PC-3 (cell line): ENCODE measurements around the gene SPEM3. TPM values are rescaled to one million over a fixed set of nuclear protein-coding genes. Genes with fewer than 3 reads are reported as not detected.

Experiments
- ATAC-seq: fragments of 200-7000 bp; cut with Tn5 transposase; 2 replicates; pipeline ENCODE4 v1.9.1; 2020; ENCODE audit warnings: mild to moderate bottlenecking, moderate library complexity
- BruUV-seq: library from RNA; stranded (reverse); fragments of 400-500 nt; replicated peaks from 2 replicates; lab custom pipeline; 2021; lab: Mats Ljungman, UMichigan
- CTCF ChIA-PET: fragments of 300-600 bp; sonication (Branson Sonifier 250); formaldehyde crosslinking; loops from one replicate; lab custom pipeline; 2022; ENCODE audit warnings: antibody characterized with exemption; lab: Charles Lee
- POLR2A ChIA-PET: fragments of 300-600 bp; sonication (Branson Sonifier 250); formaldehyde crosslinking; loops from one replicate; lab custom pipeline; 2022; ENCODE audit warnings: antibody characterized with exemption; ENCODE audit not compliant: unreplicated experiment; lab: Charles Lee
- DNase-seq: peaks from one replicate; pipeline ENCODE4 v3.0.0-alpha.2; 2015
- H2AFZ ChIP-seq: fragments of 300-600 bp; sonication (generic); 2 replicates; pipeline ENCODE4 v1.6.0; 2016; ENCODE audit warnings: antibody characterized with exemption, low read length
- H3F3A ChIP-seq: fragments of 300-600 bp; sonication (generic); one replicate; pipeline ENCODE4 v1.6.0; 2017; ENCODE audit warnings: antibody characterized with exemption, low read length, control low read depth, mild to moderate bottlenecking; ENCODE audit not compliant: unreplicated experiment
- H3K27ac ChIP-seq: fragments of 300-600 bp; sonication (generic); 2 replicates; pipeline ENCODE4 v1.5.1; 2016; ENCODE audit warnings: mild to moderate bottlenecking, low read length
- H3K27me3 ChIP-seq: fragments of 300-600 bp; sonication (generic); 2 replicates; pipeline ENCODE4 v1.6.1; 2016; ENCODE audit warnings: low read length, mixed read lengths
- H3K36me3 ChIP-seq: fragments of 300-600 bp; sonication (generic); 2 replicates; pipeline ENCODE4 v1.6.1; 2016; ENCODE audit warnings: low read depth, mixed run types, low read length, mixed read lengths
- H3K4me1 ChIP-seq: fragments of 300-600 bp; sonication (generic); 2 replicates; pipeline ENCODE4 v1.5.1; 2016; ENCODE audit warnings: low read length; ENCODE audit not compliant: insufficient read depth
- H3K4me2 ChIP-seq: fragments of 300-600 bp; sonication (generic); 2 replicates; pipeline ENCODE4 v1.6.0; 2016; ENCODE audit warnings: low read length
- H3K4me3 ChIP-seq: fragments of 300-600 bp; sonication (generic); 2 replicates; pipeline ENCODE4 v1.5.1; 2016; ENCODE audit warnings: mild to moderate bottlenecking, low read length, mixed read lengths
- H3K79me2 ChIP-seq: fragments of 300-600 bp; sonication (generic); 2 replicates; pipeline ENCODE4 v1.6.1; 2017; ENCODE audit warnings: low read length, mixed read lengths
- H3K9ac ChIP-seq: fragments of 300-600 bp; sonication (generic); 2 replicates; pipeline ENCODE4 v1.6.0; 2016; ENCODE audit warnings: mild to moderate bottlenecking, low read length
- H3K9me2 ChIP-seq: fragments of 300-600 bp; sonication (generic); replicated peaks from 2 replicates; pipeline ENCODE4 v1.6.1; 2016; ENCODE audit warnings: mixed run types, low read length, mixed read lengths
- H3K9me3 ChIP-seq: fragments of 300-600 bp; sonication (generic); 2 replicates; pipeline ENCODE4 v1.6.1; 2016; ENCODE audit warnings: low read length, mixed read lengths
- H4K20me1 ChIP-seq: fragments of 300-600 bp; sonication (generic); 2 replicates; pipeline ENCODE4 v1.6.1; 2016; ENCODE audit warnings: low read length, mixed read lengths
- CTCF ChIP-seq: fragments of 300-600 bp; sonication (generic); conservative IDR thresholded peaks from 2 replicates; pipeline ENCODE4 v1.5.1; 2017; ENCODE audit warnings: antibody characterized with exemption, low read depth, mild to moderate bottlenecking, low read length
- EZH2 ChIP-seq: fragments of 300-600 bp; sonication (generic); IDR thresholded peaks from one replicate; pipeline ENCODE4 v1.6.1; 2017; ENCODE audit warnings: antibody characterized with exemption, mild to moderate bottlenecking, low read length; ENCODE audit not compliant: unreplicated experiment
- EZH2phosphoT487 ChIP-seq: fragments of 300-600 bp; sonication (generic); IDR thresholded peaks from 2 replicates; pipeline ENCODE4 v1.6.1; 2018; ENCODE audit warnings: mild to moderate bottlenecking, antibody characterized with exemption, low read length, borderline replicate concordance
- intact Hi-C: fragments of 100-400 bp; cut with micrococcal nuclease; formaldehyde crosslinking; loops from 2 replicates; pipeline ENCODE4 v1.9.0; 2023
- total RNA-seq: library from RNA; depleted of rRNA; stranded (reverse); fragments of >200 nt; gene quantifications from 2 replicates; pipeline ENCODE4 v1.2.3, GENCODE V29; 2014

Gene SPEM3
- total RNA-seq, 1 experiment from 2014 or later, result not detected

- Histone ChIP-seq H3K4me3 (no peak overlapping the region), H3K4me1 (peaks cover 6% of the 10 kb centered on the region; the same call in 1 of the 2 replicates), H3F3A (no peaks in the 10 kb centered on the region), H3K9me2 (no peaks in the 10 kb centered on the region), H3K9me3 (no peaks in the 10 kb centered on the region), H3K9ac (no peak overlapping the region), H3K79me2 (peaks cover 4% of the 10 kb centered on the region; the same call in 1 of the 2 replicates), H3K36me3 (no peaks in the 10 kb centered on the region), H3K27ac (no peak overlapping the region), H3K4me2 (no peak overlapping the region), H3K27me3 (no peaks in the 10 kb centered on the region), H2AFZ (no peak overlapping the region), H4K20me1 (no peaks in the 10 kb centered on the region)
- intact Hi-C loops, result no loop called here
- DNase-seq, result no peak
- ChIA-PET POLR2A (no interaction called here), CTCF (no interaction called here)
- no TSS peak for BruUV-seq
- TF ChIP-seq EZH2phosphoT487 (no peak), EZH2 (no peak), CTCF (no peak)
- no peak for ATAC-seq
Observed at GRCh38 chr17:7383371-7383741, 45.3 kb upstream of the SPEM3 start.

GRCh38 chr17:7383742-7384488 is 44.7 kb upstream of the SPEM3 start:
- intact Hi-C loops, result no loop called here
- Histone ChIP-seq H3K9me2 (no peaks in the 10 kb centered on the region), H3K9me3 (no peaks in the 10 kb centered on the region), H3K4me3 (no peak overlapping the region), H3F3A (no peaks in the 10 kb centered on the region), H3K36me3 (no peaks in the 10 kb centered on the region), H3K27ac (no peak overlapping the region), H2AFZ (no peak overlapping the region), H3K79me2 (peaks cover 4% of the 10 kb centered on the region; the same call in 1 of the 2 replicates), H4K20me1 (no peaks in the 10 kb centered on the region), H3K9ac (no peak overlapping the region), H3K4me1 (peaks cover 6% of the 10 kb centered on the region; the same call in 1 of the 2 replicates), H3K4me2 (no peak overlapping the region), H3K27me3 (no peaks in the 10 kb centered on the region)
- POLR2A ChIA-PET, result no interaction called here
- DNase-seq, result no peak
- TF ChIP-seq EZH2, result no peak
- TF ChIP-seq CTCF, result no peak
- TF ChIP-seq EZH2phosphoT487, result no peak
- no peak for ATAC-seq
- CTCF ChIA-PET, result no interaction called here
- BruUV-seq, result no TSS peak

- no peak overlapping the region for H3K27ac ChIP-seq
- H3K79me2 ChIP-seq, result peaks cover 4% of the 10 kb centered on the region; the same call in 1 of the 2 replicates
- no TSS peak for BruUV-seq
- TF ChIP-seq CTCF, result no peak
- no peak for TF ChIP-seq EZH2
- no peak for TF ChIP-seq EZH2phosphoT487
- H3K36me3 ChIP-seq, result no peaks in the 10 kb centered on the region
- intact Hi-C loops, result no loop called here
- no peaks in the 10 kb centered on the region for H3K9me3 ChIP-seq
- H3F3A ChIP-seq, result no peaks in the 10 kb centered on the region
- H3K4me3 ChIP-seq, result no peak overlapping the region
- no peaks in the 10 kb centered on the region for H4K20me1 ChIP-seq
- no peak overlapping the region for H2AFZ ChIP-seq
- ChIA-PET CTCF (no interaction called here), POLR2A (no interaction called here)
- DNase-seq (no peak), ATAC-seq (no peak)
- H3K27me3 ChIP-seq, result no peaks in the 10 kb centered on the region
- no peak overlapping the region for H3K4me2 ChIP-seq
- H3K9me2 ChIP-seq, result no peaks in the 10 kb centered on the region
- H3K4me1 ChIP-seq, result peaks cover 6% of the 10 kb centered on the region; the same call in 1 of the 2 replicates
- no peak overlapping the region for H3K9ac ChIP-seq
Observed at GRCh38 chr17:7384489-7385081, 44.1 kb upstream of the SPEM3 start.
